GM06990 (cell line): ENCODE results near the gene DENND5A.

Source experiments
- DNase-seq: peaks from one replicate; pipeline ENCODE4 v3.0.0-alpha.2; 2011; ENCODE audit not compliant: insufficient read length; ENCODE audit errors: extremely low read depth
- H3K27me3 ChIP-seq: replicated peaks from 2 replicates; pipeline ENCODE4 v1.6.0; 2011; ENCODE audit warnings: low read length; ENCODE audit not compliant: control insufficient read depth, insufficient read depth
- H3K36me3 ChIP-seq: 2 replicates; pipeline ENCODE4 v1.5.1; 2011; ENCODE audit warnings: low read length; ENCODE audit not compliant: control insufficient read depth, insufficient read depth
- H3K4me3 ChIP-seq: replicated peaks from 2 replicates; pipeline ENCODE4 v1.5.1; 2011; ENCODE audit warnings: low read depth, mild to moderate bottlenecking, control low read depth, low read length
- CTCF ChIP-seq: IDR thresholded peaks from 2 replicates; pipeline ENCODE4 v1.5.1; 2011; ENCODE audit warnings: low read length, control low read depth, mild to moderate bottlenecking, inconsistent platforms; ENCODE audit not compliant: insufficient read depth, poor library complexity, severe bottlenecking

Gene DENND5A

GRCh38 chr11:9095421-9095820, 169.7 kb downstream of the DENND5A start:
- H3K27me3 ChIP-seq: peaks cover 1% of the 10 kb centered on the region; the same call in 1 of the 2 replicates
- H3K4me3 ChIP-seq: no peak overlapping the region
- peak; percentile 47 for TF ChIP-seq CTCF
- no peak for DNase-seq
- H3K36me3 ChIP-seq: no peaks in the 10 kb centered on the region

GRCh38 chr11:9094420-9094819, 170.7 kb downstream of the DENND5A start:
- Histone ChIP-seq H3K4me3 (no peak overlapping the region), H3K27me3 (peaks cover 1% of the 10 kb centered on the region; the same call in 1 of the 2 replicates), H3K36me3 (no peaks in the 10 kb centered on the region)
- no peak for TF ChIP-seq CTCF
- no peak for DNase-seq

- peak; percentile 36 for TF ChIP-seq CTCF
- H3K36me3 ChIP-seq: no peaks in the 10 kb centered on the region
- H3K27me3 ChIP-seq: peaks cover 1% of the 10 kb centered on the region; the same call in 1 of the 2 replicates
- no peak for DNase-seq
- no peak overlapping the region for H3K4me3 ChIP-seq
Measured at GRCh38 chr11:9092853-9093778, 172.0 kb downstream of the DENND5A start.

- Histone ChIP-seq H3K27me3 (peaks cover 1% of the 10 kb centered on the region; the same call in 1 of the 2 replicates), H3K4me3 (no peak overlapping the region), H3K36me3 (no peaks in the 10 kb centered on the region)
- TF ChIP-seq CTCF: no peak
- no peak for DNase-seq
Measured at GRCh38 chr11:9092072-9092471, 173.1 kb downstream of the DENND5A start.

- Histone ChIP-seq H3K27me3 (peaks cover 1% of the 10 kb centered on the region; the same call in 1 of the 2 replicates), H3K4me3 (no peak within 1 kb of the TSS), H3K36me3 (no peaks in the 10 kb centered on the region)
- no peak for DNase-seq
- no peak for TF ChIP-seq CTCF
Measured at GRCh38 chr11:9091044-9091922, 173.9 kb downstream of the DENND5A start, which contains the start of gene SCUBE2. TSS of gene SCUBE2 (minus strand) at chr11:9091599. CDS start at chr11:9091528, 71 bp downstream.
